NCI-H2196 (cell line): ENCODE results near the gene KPTN.

Experiments used
- DNase-seq: peaks from one replicate; lab custom pipeline; 2025; ENCODE audit not compliant: unreplicated experiment; lab: John Stamatoyannopoulos, UW

The KPTN gene

GRCh38 chr19:47483800-47484690 lies at the start of gene KPTN:
TSS of gene KPTN (minus strand) at chr19:47484219. CDS start at chr19:47484160, 59 bp downstream.
- peak; percentile 88 for DNase-seq

DNA sequence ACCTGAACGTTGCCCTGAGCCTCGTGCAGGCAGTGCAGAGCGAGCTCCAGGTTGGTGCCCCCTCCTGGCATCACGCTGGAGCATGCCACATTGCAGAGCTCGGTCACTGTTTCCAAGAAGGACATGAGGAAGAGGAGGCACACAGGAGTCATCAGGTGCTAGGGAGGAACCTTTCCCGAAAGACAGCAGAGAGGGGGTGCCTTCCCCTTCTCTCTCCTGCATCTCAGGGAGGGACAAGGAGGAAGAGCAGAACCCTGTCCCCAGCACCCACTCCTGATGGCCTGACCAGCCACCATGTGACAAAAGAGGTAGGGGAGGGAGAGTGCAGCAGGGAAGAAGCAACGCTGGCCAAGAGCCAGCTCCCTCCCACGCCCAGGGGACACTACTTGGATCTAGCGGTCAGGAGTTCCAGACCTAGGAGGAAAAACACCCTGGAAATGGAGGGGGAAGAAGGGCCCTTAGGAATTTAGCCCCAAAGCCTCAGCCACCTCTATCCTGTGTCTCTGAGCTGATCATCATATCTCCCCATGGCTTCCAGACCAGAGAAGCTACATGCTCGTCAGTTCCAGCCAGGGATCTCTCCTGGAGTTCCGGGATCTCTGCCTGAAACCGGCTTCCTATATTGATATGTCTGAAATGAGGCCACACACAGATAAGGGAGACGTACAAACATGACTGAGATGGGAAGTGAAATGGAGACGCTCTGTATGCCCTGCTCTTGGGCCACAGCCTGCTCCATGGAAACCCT lies 47.8 kb upstream of the KPTN start:
- DNase-seq: no peak

DNA sequence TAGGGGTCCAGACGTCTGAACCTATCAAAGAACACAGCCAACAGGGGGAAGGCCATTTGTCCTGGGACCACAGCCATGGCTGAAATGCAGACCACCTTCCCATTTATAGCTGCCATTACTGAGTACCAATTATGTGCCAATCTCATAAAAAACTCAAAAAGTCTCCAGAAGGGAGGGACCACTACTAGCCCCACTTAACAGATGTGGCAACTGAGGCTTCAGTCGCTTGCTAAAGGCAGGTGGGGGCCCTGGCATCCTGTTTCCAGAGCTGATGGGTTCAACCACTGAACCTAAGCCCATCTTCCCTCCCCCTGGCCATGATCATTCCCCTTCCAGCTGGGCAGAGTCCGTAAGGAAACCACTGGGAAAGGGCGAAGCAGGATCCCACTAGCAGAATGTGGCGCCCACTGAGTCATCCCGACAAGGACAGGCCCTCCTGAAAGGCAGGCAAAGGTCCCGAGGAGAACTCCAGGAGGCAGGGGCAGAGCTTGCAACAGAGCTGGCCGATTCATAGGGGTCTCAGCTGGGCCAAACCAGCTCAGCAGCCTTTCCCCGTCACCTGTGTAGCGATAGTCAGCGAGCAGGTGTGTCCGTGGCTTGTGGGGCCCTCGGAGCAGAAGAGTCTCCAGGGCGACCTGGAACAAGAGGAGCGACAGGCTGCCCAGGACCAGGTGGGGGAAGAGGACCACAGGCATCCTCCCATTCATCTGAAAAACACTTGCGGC lies 45.2 kb upstream of the KPTN start:
- no peak for DNase-seq

GRCh38 chr19:47526798-47527197 lies 42.8 kb upstream of the KPTN start:
- DNase-seq: no peak

DNA sequence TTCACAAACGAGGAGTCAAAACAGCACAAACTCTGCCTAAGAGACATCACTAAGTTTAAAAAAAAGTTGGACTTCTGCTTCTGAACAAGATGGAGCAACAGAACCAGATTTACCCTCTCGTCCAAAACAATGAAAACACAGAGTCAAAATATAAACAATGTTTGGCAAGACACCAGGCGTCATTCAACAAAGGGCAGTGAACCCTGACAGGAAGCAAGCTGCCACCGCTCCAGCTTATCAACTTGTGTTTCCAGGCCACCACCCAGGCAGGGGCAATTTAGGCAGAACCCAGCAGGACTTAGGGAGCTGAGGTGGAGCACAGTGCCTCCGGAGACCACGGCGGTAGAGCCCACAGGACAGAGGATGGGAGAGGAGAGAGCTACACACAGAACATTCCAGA lies 39.5 kb upstream of the KPTN start:
- DNase-seq: peak; percentile 41

DNA sequence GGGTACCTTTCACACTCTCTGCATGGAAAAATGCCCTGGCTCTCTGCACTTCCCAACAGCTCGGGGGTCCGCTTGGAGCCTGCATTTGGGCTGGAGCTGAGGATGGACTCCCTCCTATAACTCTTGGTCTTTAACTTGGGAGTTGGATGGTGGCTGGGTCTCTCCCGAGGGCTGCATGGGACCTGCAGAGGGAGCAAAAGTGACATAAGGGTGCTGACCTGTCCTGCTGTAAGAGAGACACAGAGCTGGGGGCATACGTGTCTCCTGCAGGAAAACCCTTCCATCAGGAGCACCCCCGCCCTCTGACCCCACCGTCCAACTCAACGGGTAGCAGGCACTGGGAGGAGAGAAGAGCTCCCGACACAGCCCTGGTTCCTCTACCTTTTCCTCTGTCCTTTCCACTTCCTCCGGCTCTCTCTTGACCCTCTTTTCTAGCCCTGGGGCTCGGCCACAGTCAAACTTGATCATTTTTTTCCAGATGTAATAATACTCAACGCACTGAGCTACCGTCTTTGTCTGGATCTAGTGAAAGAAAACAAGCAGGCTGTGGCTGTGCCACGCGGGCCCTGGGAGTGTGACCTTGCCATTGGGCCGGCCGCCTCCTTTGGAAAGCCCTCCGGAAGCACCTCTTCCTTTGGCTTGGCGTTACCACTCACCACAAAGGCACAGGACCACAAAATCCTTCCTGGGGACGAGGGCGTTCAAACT lies 37.6 kb upstream of the KPTN start:
- no peak for DNase-seq

DNA sequence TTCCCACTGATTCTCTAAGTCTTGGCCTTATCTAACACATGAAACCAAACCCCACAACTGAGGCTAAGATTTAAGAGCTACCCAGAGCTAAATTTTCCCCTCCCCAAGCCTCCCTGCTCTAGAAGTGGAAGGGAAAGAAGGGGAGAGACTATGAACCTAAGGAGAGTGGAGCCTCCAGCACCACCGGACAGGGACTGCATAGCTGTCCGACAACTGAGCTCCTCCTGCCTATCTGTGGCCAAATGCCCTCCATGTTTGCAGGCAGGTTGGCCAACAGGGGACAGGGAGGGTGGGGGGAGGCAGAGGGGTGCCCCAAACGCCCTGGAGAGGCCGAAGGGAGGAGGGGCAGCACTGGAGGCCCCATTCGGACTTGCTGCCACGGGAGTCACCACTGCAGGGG lies 36.8 kb upstream of the KPTN start:
- no peak for DNase-seq

GRCh38 chr19:47520343-47520806 lies 36.4 kb upstream of the KPTN start:
- no peak for DNase-seq

DNA sequence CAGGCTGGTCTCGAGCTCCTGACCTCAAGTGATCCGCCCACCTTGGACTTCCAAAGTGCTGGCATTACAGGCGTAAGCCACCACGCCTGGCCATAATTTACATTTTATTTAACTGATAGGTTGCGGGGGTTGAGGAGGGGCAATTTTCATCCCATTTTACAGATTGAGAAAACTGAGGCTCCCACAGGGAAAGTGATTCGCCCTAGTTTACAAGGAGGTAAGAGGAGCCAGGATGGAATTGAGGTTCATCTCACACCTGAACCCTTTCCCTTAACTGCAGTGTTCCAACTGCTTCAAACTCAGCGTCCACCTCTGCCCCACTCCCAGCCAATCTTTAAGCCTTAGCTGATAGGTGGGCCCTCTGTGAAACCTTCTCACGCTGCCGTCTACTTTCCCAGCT lies 34.8 kb upstream of the KPTN start:
- no peak for DNase-seq

- no peak for DNase-seq
Observed at GRCh38 chr19:47518139-47518538, 34.1 kb upstream of the KPTN start.

DNA sequence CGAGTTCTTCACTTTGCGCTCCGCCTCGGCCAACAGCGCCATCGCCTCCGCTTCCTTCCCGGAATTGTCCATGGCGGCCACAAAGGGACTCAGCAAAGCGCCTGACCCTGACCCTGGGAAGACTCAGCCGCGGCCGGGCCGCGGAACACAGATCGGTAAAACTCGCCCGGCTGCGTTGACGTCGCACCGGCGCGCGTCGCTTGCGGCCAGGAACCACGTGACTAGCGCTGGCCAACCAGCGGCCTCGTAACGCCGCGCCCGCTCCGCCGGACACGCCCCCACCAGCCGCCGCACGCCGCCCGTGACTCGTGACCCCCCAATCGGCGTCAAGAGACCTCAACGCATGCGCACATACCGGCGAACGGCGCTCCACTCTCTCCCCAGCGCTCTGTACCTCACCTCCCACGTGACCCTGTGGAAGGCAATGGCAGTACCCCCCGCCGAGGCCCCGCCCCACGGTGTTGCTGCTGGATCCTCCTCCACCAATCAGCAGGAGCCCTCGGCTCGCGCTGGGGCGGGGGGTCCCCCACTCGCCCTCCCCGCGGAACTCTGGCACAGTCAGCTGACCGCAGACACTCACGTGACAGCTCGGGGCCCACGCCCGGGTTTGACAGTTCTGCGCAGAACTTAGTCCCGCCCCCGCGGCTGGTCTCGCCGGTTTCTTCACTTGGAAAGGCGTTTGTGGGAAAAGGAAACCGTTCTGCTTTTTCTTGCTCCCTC lies 31.0 kb upstream of the KPTN start, which contains the start of gene NAPA:
Gene NAPA, minus strand, starts transcription at position 195 of the 720 bp plus-strand sequence. Its CDS starts 123 bp downstream, at position 72.
- peak; percentile 100 for DNase-seq

- DNase-seq: no peak
Observed at GRCh38 chr19:47514151-47514868, 30.3 kb upstream of the KPTN start.

DNA sequence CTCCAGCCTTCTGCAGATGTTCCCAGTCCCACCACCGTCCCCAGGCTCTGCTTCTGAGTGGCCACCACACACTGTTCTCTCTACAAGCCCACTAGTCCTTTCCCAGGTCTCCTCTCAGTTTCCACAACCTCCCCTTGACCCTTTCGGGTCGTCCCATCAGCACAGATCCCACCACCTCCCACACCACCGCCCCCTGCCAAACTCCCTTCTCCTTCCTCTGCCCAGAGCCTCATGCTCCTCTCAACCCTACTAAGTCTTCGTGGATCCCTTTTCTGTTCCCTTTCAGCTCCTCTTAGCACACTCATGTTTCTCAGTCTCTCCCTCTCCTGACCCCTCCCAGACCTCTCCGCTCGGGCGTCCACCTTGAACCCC lies 28.9 kb upstream of the KPTN start:
- DNase-seq: no peak

GRCh38 chr19:47512183-47512947 lies 28.3 kb upstream of the KPTN start:
- DNase-seq: no peak

- no peak for DNase-seq
Observed at GRCh38 chr19:47511681-47512080, 27.7 kb upstream of the KPTN start.

DNA sequence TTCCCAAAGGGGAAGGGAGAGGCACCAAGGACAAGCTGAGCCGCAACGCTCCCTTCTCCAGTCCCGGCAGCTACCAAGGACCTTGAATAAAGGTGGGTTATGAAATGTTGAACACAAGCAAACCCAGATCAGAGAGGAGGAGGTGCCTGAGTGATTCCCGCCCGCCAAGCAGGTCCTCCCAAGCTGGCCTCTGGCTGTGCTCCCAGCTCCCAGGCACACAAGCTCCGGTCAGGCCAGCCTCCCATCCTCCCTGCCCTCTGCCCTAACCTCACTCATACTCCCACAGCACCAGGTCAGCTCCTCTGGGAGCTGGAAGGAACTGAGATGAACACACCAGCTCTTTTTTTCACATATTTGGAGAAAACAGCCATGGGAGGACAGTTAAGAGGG lies 27.1 kb upstream of the KPTN start:
- no peak for DNase-seq

GRCh38 chr19:47510516-47511127 lies 26.6 kb upstream of the KPTN start:
- no peak for DNase-seq

DNA sequence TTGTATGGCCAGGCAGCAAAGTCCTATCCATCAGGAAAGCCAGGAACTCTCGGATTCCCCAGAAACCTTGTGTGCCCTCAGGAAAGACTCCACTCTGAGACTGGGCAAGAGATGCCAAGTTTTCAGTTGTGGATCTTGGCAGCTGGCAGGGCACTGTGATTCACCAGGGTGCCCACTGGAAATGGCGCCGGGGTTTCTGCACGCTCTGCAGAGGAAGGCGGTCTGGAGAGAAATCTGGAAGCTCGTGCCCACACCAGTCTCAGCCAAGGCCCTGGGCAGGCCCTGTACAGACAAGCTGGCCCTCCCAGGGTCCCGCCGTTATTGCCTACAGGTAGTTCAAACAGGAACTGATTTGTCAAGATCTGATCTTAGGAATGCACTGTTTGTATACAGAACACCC lies 26.0 kb upstream of the KPTN start:
- DNase-seq: no peak
